Neural progenitor cell (in vitro differentiated cells): ENCODE results near the gene STEAP2.

ENCODE experiments used
- CTCF ChIP-seq: fragments of 200-600 bp; sonication (generic); IDR thresholded peaks from 2 replicates; pipeline ENCODE4 v1.5.1; 2017; ENCODE audit warnings: antibody characterized with exemption, mild to moderate bottlenecking
- EZH2 ChIP-seq: fragments of 200-600 bp; sonication (generic); IDR thresholded peaks from 2 replicates; pipeline ENCODE4 v1.6.1; 2017; ENCODE audit warnings: antibody characterized with exemption, mild to moderate bottlenecking, moderate library complexity
- EZH2phosphoT487 ChIP-seq: fragments of 200-600 bp; sonication (generic); IDR thresholded peaks from 2 replicates; pipeline ENCODE4 v1.6.1; 2017; ENCODE audit warnings: antibody characterized with exemption

DNA sequence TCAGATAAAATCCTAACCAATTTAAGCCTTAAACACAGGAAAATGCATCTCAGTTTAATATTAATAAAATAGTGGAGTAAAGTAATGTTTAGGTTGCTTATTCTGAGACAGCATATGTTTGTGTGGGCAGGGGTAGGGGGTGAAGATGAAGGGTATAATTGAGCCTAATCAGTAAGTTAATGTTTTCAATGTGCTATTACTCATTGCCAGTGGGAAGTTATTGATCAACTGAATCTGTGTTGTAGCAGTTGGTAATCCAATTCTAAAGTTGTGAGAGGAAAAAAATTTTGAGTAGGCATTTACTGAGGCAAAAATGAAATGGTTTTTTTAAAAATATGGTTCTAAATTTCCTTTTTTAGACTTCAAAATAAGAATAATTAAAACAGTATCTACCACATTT lies 49.9 kb downstream of the STEAP2 start:
- TF ChIP-seq EZH2 (no peak), CTCF (no peak), EZH2phosphoT487 (no peak)
